H9 (cell line): ENCODE data around the gene GRK1. TPM values are rescaled to one million over a fixed set of nuclear protein-coding genes. Genes with fewer than 3 reads are reported as not detected.

Source experiments
- DNase-seq: peaks from one replicate; pipeline ENCODE4 v3.0.0-alpha.2; 2017
- H2AFZ ChIP-seq: one replicate; pipeline ENCODE4 v1.6.1; 2013; ENCODE audit warnings: mild to moderate bottlenecking, low read length, control low read depth, moderate library complexity
- H2AK5ac ChIP-seq: 2 replicates; pipeline ENCODE4 v1.6.1; 2013; ENCODE audit warnings: low read length, control low read depth, mixed read lengths; ENCODE audit not compliant: insufficient read length
- H2BK120ac ChIP-seq: one replicate; pipeline ENCODE4 v1.6.1; 2013; ENCODE audit warnings: low read depth, mild to moderate bottlenecking, low read length, control low read depth, inconsistent platforms; ENCODE audit not compliant: poor library complexity, severe bottlenecking
- H2BK12ac ChIP-seq: 2 replicates; pipeline ENCODE4 v1.6.1; 2013; ENCODE audit warnings: low read length, control low read depth, mixed read lengths, low read depth; ENCODE audit not compliant: insufficient read length
- H2BK15ac ChIP-seq: 2 replicates; pipeline ENCODE4 v1.6.1; 2013; ENCODE audit warnings: low read depth, low read length, control low read depth
- H2BK20ac ChIP-seq: one replicate; pipeline ENCODE4 v1.6.1; 2013; ENCODE audit warnings: low read depth, mild to moderate bottlenecking, low read length, control low read depth, inconsistent platforms; ENCODE audit not compliant: poor library complexity, severe bottlenecking
- H2BK5ac ChIP-seq: 2 replicates; pipeline ENCODE4 v1.6.1; 2013; ENCODE audit warnings: low read length, control low read depth, mixed read lengths; ENCODE audit not compliant: insufficient read length
- H3K14ac ChIP-seq: 2 replicates; pipeline ENCODE4 v1.6.1; 2013; ENCODE audit warnings: low read length, control low read depth; ENCODE audit not compliant: insufficient read depth
- H3K18ac ChIP-seq: 2 replicates; pipeline ENCODE4 v1.6.1; 2013; ENCODE audit warnings: low read depth, mild to moderate bottlenecking, mixed read lengths, low read length, control low read depth; ENCODE audit not compliant: insufficient read length
- H3K23ac ChIP-seq: 2 replicates; pipeline ENCODE4 v1.6.1; 2013; ENCODE audit warnings: low read length, control low read depth, mixed read lengths, low read depth; ENCODE audit not compliant: insufficient read length
- H3K23me2 ChIP-seq: 2 replicates; pipeline ENCODE4 v1.6.1; 2013; ENCODE audit warnings: low read depth, mild to moderate bottlenecking, mixed read lengths, low read length, control low read depth; ENCODE audit not compliant: insufficient read length, poor library complexity, severe bottlenecking
- H3K27ac ChIP-seq: 2 replicates; pipeline ENCODE4 v1.5.1; 2013; ENCODE audit warnings: low read length, control low read depth, mixed read lengths, low read depth; ENCODE audit not compliant: insufficient read length
- H3K27me3 ChIP-seq: 2 replicates; pipeline ENCODE4 v1.6.1; 2013; ENCODE audit warnings: low read length, control low read depth, inconsistent platforms; ENCODE audit not compliant: insufficient read depth
- H3K4ac ChIP-seq: 2 replicates; pipeline ENCODE4 v1.6.1; 2013; ENCODE audit warnings: low read depth, mild to moderate bottlenecking, control low read depth, inconsistent platforms, low read length, moderate library complexity
- H3K4me1 ChIP-seq: 2 replicates; pipeline ENCODE4 v1.6.1; 2013; ENCODE audit warnings: low read length, control low read depth, inconsistent platforms; ENCODE audit not compliant: insufficient read depth
- H3K4me2 ChIP-seq: 2 replicates; pipeline ENCODE4 v1.6.1; 2013; ENCODE audit warnings: low read length, control low read depth, mixed read lengths; ENCODE audit not compliant: insufficient read length, insufficient read depth
- H3K56ac ChIP-seq: 2 replicates; pipeline ENCODE4 v1.6.1; 2013; ENCODE audit warnings: low read depth, mild to moderate bottlenecking, mixed read lengths, low read length, control low read depth; ENCODE audit not compliant: insufficient read length
- H3K79me1 ChIP-seq: 2 replicates; pipeline ENCODE4 v1.6.1; 2013; ENCODE audit warnings: low read depth, mild to moderate bottlenecking, moderate library complexity, low read length, control low read depth, inconsistent platforms; ENCODE audit not compliant: insufficient read depth, poor library complexity, severe bottlenecking
- H3K79me2 ChIP-seq: 2 replicates; pipeline ENCODE4 v1.6.1; 2013; ENCODE audit warnings: low read length, control low read depth, inconsistent platforms; ENCODE audit not compliant: insufficient read depth
- H3K9ac ChIP-seq: 2 replicates; pipeline ENCODE4 v1.6.1; 2013; ENCODE audit warnings: low read length, control low read depth, mixed read lengths; ENCODE audit not compliant: insufficient read length; ENCODE audit errors: extremely low read depth
- H3K9me3 ChIP-seq: one replicate; pipeline ENCODE4 v1.6.1; 2013; ENCODE audit warnings: low read depth, low read length, inconsistent platforms; ENCODE audit not compliant: control insufficient read depth
- H3T11ph ChIP-seq: one replicate; pipeline ENCODE4 v1.6.1; 2013; ENCODE audit warnings: mild to moderate bottlenecking, low read length, control low read depth, inconsistent platforms
- H4K20me1 ChIP-seq: one replicate; pipeline ENCODE4 v1.6.1; 2013; ENCODE audit not compliant: control insufficient read depth, insufficient read length, insufficient read depth
- H4K5ac ChIP-seq: 2 replicates; pipeline ENCODE4 v1.6.1; 2013; ENCODE audit warnings: low read depth, mild to moderate bottlenecking, mixed read lengths, low read length, control low read depth; ENCODE audit not compliant: insufficient read length
- H4K8ac ChIP-seq: replicated peaks from 2 replicates; pipeline ENCODE4 v1.6.1; 2013; ENCODE audit warnings: low read length, control low read depth, mixed read lengths, low read depth; ENCODE audit not compliant: insufficient read length
- H4K91ac ChIP-seq: 2 replicates; pipeline ENCODE4 v1.6.1; 2013; ENCODE audit warnings: low read depth, mild to moderate bottlenecking, moderate library complexity, mixed read lengths, low read length, control low read depth; ENCODE audit not compliant: insufficient read length
- H3K27ac Mint-ChIP-seq, 3 experiments: 2 replicates in 2 of 3; 3 replicates in 1 of 3; pipeline ENCODE4 v1.8.0; 2020 to 2021; ENCODE audit warnings: mixed read lengths in 3 of 3, mild to moderate bottlenecking in 1 of 3, moderate library complexity in 1 of 3
- H3K27me3 Mint-ChIP-seq: 2 replicates; pipeline ENCODE4 v1.8.0; 2021; ENCODE audit warnings: low read depth, mild to moderate bottlenecking, moderate library complexity, mixed read lengths
- H3K36me3 Mint-ChIP-seq, 3 experiments: 2 replicates in 2 of 3; 3 replicates in 1 of 3; pipeline ENCODE4 v1.8.0; 2020 to 2021; ENCODE audit warnings: low read depth in 3 of 3, mixed read lengths in 3 of 3; ENCODE audit not compliant: insufficient read depth in 1 of 3
- H3K4me1 Mint-ChIP-seq, 2 experiments: 2 replicates each; pipeline ENCODE4 v1.8.0; 2020; ENCODE audit warnings: mixed read lengths in 2 of 2
- H3K4me3 Mint-ChIP-seq, 2 experiments: 2 replicates in 1 of 2; 3 replicates in 1 of 2; pipeline ENCODE4 v1.8.0; 2020 to 2021; ENCODE audit warnings: mild to moderate bottlenecking in 2 of 2, mixed read lengths in 2 of 2, moderate library complexity in 1 of 2
- H3K9me3 Mint-ChIP-seq, 2 experiments: 2 replicates in 1 of 2; 3 replicates in 1 of 2; pipeline ENCODE4 v1.8.0; 2020; ENCODE audit warnings: mild to moderate bottlenecking in 2 of 2, mixed read lengths in 2 of 2, moderate library complexity in 1 of 2
- WGBS: extraction: QIAGEN DNeasy Blood & Tissue Kit; methylation state at CpG from one replicate; pipeline ENCODE4 v1.1.7; 2013; ENCODE audit warnings: missing lambda C conversion rate, low lambda C conversion rate, mixed read lengths; ENCODE audit not compliant: insufficient read length; ENCODE audit errors: extremely low coverage; 5-methylcytosine and 5-hydroxymethylcytosine counted together
- total RNA-seq: library from RNA; stranded (reverse); gene quantifications from 2 replicates; pipeline ENCODE4 v1.2.1, GENCODE V29; 2021
- TF ChIP-seq, protein P1 (sequence below): fragments of 200-600 bp; sonication (generic); conservative IDR thresholded peaks from 3 replicates; pipeline ENCODE4 v1.8.0; 2021; ENCODE audit warnings: antibody characterized with exemption, mild to moderate bottlenecking

The GRK1 gene
- total RNA-seq, 1 experiment from 2014 or later = 0.31 TPM

DNA sequence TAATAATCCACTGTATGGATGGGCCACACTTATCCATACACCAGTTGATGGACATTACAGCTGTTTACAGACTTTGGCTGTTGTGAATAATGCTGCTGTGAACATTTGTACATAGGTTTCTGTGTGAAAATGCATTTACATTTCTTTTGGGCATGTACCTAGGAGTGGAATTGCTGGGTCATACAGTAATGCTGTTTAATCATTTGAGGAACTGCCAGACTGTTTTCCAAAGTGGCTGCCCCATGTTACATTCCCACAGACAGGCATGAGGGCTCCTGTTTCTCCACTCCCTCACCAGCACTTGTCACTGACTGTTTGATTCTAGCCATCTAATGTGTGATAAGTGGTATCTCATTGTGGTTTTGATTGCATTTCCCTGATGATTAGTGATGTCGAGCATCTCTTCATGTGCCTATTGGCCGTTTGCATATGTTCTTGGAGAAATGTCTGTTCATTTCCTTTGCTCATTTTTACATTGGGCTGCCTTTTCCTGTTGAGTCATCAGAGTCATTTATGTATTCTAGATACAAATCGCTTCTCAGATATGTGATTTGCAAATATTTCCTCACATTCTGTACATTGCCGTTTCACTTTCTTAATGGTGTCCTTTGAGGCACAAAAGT is 104.8 kb downstream of the GRK1 start:
- Mint-ChIP-seq H3K27me3 (peaks cover 8% of the 10 kb centered on the region; the same call in 1 of the 2 replicates), H3K4me3 (no peak overlapping the region), H3K36me3 (no peaks in the 10 kb centered on the region; a peak in 2 of 7 replicates), H3K27ac (no peak overlapping the region), H3K9me3 (peaks cover 0 to 4% of the 10 kb centered on the region in 2 experiments; a peak in 2 of 5 replicates), H3K4me1 (no peaks in the 10 kb centered on the region)
- Histone ChIP-seq H2AFZ (no peak overlapping the region), H4K5ac (no peak overlapping the region), H3K9me3 (no peaks in the 10 kb centered on the region), H4K20me1 (peaks cover 2% of the 10 kb centered on the region), H3K4me1 (no peaks in the 10 kb centered on the region), H3K23me2 (no peaks in the 10 kb centered on the region), H3K14ac (no peak overlapping the region), H4K91ac (no peak overlapping the region), H3K4ac (no peak overlapping the region), H3K4me2 (no peak overlapping the region), H3K79me2 (no peaks in the 10 kb centered on the region), H2AK5ac (no peak overlapping the region), H2BK5ac (no peak overlapping the region), H3K9ac (no peak overlapping the region), H2BK20ac (no peak overlapping the region), H3K23ac (no peak overlapping the region), H3T11ph (no peak overlapping the region), H3K27me3 (no peaks in the 10 kb centered on the region), H3K27ac (no peak overlapping the region), H3K56ac (no peak overlapping the region), H2BK120ac (no peak overlapping the region), H4K8ac (no peak overlapping the region), H3K18ac (no peak overlapping the region), H2BK12ac (no peak overlapping the region), H3K79me1 (no peaks in the 10 kb centered on the region), H2BK15ac (no peak overlapping the region)
- TF ChIP-seq, protein P1, sequence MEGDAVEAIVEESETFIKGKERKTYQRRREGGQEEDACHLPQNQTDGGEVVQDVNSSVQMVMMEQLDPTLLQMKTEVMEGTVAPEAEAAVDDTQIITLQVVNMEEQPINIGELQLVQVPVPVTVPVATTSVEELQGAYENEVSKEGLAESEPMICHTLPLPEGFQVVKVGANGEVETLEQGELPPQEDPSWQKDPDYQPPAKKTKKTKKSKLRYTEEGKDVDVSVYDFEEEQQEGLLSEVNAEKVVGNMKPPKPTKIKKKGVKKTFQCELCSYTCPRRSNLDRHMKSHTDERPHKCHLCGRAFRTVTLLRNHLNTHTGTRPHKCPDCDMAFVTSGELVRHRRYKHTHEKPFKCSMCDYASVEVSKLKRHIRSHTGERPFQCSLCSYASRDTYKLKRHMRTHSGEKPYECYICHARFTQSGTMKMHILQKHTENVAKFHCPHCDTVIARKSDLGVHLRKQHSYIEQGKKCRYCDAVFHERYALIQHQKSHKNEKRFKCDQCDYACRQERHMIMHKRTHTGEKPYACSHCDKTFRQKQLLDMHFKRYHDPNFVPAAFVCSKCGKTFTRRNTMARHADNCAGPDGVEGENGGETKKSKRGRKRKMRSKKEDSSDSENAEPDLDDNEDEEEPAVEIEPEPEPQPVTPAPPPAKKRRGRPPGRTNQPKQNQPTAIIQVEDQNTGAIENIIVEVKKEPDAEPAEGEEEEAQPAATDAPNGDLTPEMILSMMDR = no peak
- WGBS = no CpG with 5 or more reads among the region's 4 CpGs
- no peak for DNase-seq
